GM12873 (cell line): ENCODE data around the gene IL18RAP.

Experiments used
- CTCF ChIP-seq: IDR thresholded peaks from 2 replicates; pipeline ENCODE4 v1.5.1; 2012; ENCODE audit warnings: low read depth, mild to moderate bottlenecking, moderate library complexity, low read length, control low read depth; ENCODE audit not compliant: insufficient read depth; ENCODE audit errors: missing control alignments

IL18RAP gene

GRCh38 chr2:102435741-102436140 is 12.8 kb downstream of the IL18RAP start:
- TF ChIP-seq CTCF: no peak

- TF ChIP-seq CTCF: no peak
Observed at GRCh38 chr2:102436323-102436722, 13.4 kb downstream of the IL18RAP start.

GRCh38 chr2:102437122-102437521 is 14.2 kb downstream of the IL18RAP start:
- no peak for TF ChIP-seq CTCF

- TF ChIP-seq CTCF: no peak
Observed at GRCh38 chr2:102438111-102438510, 15.2 kb downstream of the IL18RAP start.

GRCh38 chr2:102438578-102438977 is 15.6 kb downstream of the IL18RAP start:
- no peak for TF ChIP-seq CTCF

- TF ChIP-seq CTCF: no peak
Observed at GRCh38 chr2:102439065-102439695, 16.2 kb downstream of the IL18RAP start.

GRCh38 chr2:102442967-102443828 is 20.2 kb downstream of the IL18RAP start:
- peak; percentile 74 for TF ChIP-seq CTCF
